GM21786 (cell line): ENCODE data around the gene EIF4A3.

Source experiments
- ATAC-seq: cut with Tn5 transposase; IDR thresholded peaks from one replicate; pipeline ENCODE4 v1.9.1; 2021; ENCODE audit not compliant: unreplicated experiment

Gene EIF4A3

DNA sequence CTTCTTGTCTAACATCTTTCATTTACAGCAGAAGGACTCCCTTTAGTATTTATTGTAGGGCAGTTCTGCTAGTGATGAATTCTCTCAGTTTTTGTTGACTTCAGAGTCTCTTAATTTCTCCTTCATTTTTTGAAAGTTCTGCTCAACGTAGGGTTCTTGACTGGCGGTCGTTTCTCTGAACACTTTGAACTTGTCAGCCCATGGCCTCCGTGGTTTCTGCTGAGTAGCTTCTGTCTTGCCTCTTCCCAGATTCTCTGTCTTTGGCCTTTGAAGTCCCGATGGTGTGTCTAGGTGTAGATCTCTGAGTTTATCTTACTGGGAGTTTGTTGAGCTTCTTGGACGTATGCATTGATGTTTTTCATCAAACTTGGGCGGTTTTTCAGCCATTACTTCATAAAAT, 32.2 kb downstream of the EIF4A3 start:
- no peak for ATAC-seq

DNA sequence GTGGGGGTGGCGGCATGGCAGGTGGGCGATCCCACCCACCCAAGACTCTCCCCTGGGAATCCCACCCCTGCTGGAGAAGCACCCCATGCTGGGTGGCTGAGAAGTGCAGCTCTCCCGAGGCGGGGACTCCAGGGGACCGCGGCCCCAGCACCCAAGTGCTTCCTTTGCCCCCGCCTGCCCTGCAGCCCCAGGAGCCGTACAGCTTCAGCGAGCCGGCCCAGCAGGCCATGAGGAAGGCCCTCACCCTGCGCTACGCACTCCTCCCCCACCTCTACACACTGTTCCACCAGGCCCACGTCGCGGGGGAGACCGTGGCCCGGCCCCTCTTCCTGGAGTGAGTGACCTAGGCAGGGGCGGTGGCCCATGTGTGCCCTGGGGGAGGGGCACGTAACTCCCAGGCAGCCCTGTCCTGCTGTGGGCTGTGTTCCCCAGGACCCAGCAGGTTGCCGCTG, 33.9 kb downstream of the EIF4A3 start:
- ATAC-seq = no peak

DNA sequence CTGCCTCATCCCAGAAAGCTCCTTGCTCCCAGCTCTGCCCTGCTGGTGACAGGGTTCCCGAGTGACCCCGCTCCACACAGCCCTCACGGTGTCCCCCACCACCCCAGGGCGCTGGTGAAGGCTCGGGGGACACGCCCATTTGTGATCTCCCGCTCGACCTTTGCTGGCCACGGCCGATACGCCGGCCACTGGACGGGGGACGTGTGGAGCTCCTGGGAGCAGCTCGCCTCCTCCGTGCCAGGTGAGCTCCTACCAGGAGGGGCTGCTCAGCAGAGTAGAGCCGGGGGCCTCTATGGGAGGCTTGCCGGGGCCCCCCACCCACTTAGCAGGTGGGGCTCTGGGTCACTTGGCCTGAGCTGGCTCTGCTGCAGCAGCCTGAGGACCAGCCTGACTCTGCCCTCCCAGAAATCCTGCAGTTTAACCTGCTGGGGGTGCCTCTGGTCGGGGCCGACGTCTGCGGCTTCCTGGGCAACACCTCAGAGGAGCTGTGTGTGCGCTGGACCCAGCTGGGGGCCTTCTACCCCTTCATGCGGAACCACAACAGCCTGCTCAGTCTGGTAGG, 34.4 kb downstream of the EIF4A3 start:
- ATAC-seq = no peak

DNA sequence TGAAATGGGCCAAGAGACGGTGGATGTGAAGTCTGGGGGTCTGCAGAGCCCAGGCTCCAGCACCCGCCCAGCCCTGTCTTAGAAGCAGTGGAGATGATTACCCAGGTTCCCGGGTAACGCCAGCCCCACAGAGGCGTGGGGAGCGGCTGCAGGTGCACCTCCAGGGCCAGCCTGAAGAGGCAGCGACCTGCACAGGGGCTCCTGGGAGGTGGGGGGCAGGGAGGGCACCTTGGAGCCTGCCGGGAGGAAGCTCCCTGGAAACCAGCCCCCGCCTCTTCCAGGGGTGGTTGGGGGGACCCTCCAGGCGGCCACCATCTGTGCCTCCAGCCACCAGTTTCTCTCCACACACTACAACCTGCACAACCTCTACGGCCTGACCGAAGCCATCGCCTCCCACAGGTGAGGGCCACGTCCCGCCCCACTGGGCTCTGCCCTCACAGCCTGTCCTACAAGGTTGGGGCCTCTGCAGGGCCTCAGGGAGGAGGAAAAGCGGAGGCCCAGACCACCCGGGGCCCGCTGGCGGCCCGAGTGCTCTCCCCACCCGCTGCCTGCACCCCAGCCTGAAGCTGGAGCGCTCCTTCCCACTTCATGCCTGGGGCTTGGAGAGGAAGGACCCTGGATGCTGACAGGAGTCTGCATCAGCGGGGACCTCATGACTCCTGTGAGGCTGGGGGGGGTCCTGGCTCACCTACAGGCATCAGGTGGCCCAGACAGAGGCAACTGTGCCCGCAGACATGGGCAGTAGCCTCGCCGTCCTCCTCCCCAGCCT, 35.0 kb downstream of the EIF4A3 start:
- ATAC-seq = no peak

DNA sequence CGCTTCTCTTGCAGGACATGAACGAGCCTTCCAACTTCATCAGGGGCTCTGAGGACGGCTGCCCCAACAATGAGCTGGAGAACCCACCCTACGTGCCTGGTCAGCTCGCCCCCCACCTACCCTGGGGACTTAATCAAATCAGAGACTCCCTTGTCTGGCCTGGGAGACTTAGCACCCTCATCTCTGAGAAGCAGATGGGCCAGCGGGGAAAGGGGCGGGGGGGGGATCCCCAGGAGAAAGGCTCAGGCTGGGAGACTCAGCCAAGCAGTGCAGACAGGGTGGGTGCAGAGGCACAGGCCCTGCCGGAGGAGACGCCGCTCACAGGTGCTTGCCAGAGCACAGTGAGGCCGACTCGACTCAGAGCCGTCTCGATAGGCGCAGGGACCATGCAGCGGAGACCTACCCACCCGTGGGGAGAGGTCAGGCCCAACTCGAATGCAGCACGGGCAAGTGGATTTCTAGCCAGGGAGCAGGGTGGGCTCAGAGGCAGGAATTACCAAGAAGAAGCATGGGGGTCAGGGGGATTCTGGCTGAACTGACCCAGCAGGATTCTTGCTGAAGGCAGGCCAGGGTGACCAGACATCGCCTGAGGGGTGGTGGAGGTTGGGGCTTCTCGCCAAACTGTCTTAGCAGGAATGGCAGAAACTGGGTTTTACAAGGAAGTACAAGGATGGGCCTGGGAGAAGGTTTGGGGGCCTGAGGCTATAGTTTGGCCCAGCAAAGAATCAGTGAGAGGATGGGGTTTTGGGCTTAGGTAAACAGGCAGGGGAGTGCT, 35.8 kb downstream of the EIF4A3 start:
- ATAC-seq = no peak

DNA sequence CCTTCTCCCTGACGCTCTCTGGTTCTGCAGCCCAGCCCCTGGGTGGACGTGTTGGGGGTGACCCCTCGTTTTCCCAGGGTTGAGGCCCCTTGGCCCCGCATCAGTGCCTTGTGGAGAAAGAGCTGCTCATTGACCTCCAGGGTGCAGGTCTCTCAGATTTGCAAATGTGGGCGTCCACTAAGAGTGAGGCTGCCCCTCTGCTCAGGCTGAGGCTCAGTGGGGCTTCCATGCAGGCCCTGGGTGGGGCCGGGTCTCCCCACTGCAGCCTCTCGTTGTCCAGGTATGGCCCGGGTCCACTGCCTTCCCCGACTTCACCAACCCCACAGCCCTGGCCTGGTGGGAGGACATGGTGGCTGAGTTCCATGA, 36.5 kb downstream of the EIF4A3 start:
- ATAC-seq = no peak

DNA sequence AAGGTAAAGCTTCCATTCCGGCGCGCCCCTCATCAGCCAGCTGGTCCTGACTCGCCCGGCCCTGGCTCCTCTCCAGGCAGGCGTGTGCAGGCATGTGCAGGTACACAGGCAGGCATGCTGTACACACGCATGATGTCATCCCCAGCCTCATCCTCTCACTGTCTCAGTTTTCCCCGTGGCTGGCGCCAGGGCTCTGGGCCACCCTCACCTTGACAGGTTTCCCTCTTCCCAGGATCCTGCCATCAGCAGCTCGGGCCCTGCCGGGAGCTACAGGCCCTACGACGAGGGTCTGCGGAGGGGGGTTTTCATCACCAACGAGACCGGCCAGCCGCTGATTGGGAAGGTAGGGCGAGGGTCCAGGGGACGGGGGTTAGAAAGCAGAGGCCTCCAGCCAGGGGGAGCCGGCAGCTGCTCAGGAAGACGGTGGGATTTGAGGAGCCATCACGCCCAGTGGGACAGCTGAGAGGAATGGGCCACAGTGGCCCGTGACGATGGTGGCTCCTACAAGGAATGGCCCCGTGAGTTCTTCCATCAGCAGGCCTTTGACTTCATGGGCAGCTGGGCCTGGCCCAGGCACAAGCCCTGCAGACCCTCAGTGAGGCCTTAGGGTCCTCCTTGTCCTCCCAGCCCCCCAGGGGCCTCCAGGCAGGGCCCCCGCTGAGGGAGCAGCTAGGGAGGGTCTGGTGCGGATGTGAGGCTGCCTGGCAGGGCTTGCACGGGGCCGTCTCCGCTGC, 37.0 kb downstream of the EIF4A3 start:
- ATAC-seq = no peak

DNA sequence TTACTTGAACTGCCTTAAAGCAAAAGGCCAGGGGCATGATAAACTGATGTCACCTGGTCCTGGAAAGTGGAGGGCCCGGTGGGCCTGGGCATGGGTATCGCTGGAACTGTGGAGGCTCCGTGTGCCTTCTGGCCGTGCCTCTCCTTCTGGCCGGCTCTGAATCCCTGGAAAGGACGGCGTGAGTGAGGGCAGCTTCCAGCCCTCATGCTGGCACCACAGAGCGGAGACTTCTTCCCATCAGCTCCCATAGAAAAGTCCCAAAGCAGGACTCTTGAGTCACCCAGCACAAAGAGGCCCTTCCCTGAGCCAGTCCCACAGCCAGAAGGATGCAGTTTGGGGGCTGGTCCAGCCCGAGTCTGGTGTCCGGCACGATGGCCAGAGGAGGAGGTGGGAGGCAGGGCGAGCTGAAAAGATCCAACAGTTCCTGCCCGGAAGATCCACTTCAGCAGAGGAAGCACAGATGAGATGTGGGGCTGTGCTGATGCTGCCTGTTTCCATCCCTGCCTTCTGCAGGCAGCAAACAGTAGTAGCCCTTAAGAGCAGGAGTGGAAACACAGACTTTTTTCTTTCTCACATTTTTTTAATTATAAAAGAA, 37.8 kb downstream of the EIF4A3 start:
- no peak for ATAC-seq

DNA sequence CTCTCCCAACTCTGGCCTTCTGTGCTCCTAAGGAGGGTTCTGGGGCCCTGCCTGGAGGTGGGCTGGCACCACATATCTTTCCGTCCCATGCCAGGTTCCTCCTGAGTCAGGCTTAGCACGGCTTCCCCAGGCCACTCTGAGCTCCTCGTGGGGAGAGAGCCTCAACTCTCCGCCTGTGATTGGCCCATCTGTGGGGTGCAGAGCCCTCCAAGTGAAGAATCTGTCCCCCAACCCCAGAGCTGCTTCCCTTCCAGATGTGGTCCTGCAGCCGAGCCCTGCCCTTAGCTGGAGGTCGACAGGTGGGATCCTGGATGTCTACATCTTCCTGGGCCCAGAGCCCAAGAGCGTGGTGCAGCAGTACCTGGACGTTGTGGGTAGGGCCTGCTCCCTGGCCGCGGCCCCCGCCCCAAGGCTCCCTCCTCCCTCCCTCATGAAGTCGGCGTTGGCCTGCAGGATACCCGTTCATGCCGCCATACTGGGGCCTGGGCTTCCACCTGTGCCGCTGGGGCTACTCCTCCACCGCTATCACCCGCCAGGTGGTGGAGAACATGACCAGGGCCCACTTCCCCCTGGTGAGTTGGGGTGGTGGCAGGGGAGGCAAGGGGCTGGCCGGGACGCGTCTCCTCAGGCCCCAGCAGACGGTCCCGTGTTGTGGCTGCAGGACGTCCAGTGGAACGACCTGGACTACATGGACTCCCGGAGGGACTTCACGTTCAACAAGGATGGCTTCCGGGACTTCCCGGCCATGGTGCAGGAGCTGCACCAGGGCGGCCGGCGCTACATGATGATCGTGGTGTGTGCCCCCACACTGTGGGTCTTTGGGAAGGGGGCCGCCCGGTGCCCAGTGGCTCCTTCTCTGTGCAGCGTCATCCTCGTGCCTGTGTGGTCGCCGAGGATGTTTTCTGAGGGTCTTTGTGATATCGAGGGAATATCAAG, 38.6 kb downstream of the EIF4A3 start:
- ATAC-seq = no peak

DNA sequence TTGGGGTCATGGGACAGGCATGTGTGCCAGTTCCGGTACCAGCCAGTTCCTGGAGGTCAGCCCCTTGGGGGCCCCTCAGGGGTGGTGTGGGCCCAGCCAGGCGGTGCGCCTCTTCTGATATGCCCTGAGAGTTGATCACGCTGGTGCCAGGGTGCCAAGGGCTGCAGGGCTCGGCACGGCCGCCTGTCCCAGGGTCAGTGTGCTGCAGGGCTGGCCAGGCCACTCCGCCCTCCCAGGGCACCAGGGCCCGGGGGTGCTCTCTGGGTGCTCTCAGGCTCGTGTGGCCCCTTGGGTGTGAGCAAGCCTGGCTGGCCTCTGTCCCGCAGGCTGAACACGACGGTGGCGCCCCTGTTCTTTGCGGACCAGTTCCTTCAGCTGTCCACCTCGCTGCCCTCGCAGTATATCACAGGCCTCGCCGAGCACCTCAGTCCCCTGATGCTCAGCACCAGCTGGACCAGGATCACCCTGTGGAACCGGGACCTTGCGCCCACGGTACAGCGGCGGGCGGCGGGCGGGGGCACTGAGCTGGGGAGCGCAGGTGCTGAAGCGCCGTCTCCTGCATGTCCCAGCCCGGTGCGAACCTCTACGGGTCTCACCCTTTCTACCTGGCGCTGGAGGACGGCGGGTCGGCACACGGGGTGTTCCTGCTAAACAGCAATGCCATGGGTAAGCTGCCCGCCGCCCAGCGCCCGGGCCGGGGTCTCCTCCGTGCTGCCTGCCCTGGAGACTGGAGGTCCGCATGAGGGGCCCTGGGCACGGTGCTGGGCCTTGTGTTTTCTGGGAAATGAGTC, 39.5 kb downstream of the EIF4A3 start:
- no peak for ATAC-seq

DNA sequence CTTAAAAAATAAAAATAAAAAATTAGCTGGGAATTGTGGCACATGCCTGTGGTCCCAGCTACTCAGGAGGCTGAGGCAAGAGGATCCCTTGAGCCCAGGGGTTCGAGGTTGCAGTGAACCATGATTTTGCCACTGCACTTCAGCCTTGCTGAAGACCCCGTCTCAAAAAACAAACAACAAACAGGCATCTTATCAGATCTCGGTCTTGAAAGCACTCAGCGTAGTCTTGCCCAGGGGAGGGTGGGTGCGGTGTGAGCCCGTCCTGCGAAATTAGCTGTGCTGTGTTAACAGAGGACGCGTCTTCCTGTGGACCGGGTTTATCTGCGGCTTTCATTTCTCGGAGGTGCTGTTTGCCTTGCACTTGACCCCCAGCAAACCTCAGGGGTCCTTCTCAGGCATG, 40.2 kb downstream of the EIF4A3 start:
- no peak for ATAC-seq

DNA sequence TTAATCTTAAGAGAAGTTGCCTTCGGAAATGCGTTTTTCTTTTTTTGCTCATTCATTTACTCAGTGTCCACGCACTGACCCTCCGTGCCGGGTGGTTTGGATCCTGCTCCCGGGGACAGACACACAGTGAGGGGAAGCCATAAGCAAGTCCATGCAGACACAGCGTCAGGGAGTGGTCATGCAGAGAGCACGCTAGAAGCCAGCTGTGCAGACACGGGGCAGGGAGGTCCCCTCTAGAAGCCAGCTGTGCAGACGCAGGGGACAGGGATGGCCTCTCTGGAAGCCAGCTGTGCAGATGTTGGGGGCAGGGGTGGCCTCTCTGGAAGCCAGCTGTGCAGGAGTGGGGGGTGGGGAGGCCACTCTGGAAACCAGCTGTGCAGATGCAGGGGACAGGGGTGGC, 40.8 kb downstream of the EIF4A3 start:
- no peak for ATAC-seq

DNA sequence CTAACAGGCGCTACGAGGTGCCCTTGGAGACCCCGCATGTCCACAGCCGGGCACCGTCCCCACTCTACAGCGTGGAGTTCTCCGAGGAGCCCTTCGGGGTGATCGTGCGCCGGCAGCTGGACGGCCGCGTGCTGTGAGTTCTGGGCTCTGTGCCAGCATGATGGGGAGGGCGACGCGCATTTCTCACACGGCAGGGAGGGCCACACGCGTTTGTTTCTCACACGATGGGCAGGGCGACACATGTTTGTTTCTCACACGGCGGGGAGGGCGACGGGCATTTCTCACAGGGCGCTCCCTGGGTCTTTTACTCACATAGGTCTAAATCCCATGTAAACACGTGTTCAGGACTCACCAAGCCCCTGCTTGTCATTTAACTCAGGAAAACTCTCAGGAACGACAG, 41.2 kb downstream of the EIF4A3 start:
- no peak for ATAC-seq

DNA sequence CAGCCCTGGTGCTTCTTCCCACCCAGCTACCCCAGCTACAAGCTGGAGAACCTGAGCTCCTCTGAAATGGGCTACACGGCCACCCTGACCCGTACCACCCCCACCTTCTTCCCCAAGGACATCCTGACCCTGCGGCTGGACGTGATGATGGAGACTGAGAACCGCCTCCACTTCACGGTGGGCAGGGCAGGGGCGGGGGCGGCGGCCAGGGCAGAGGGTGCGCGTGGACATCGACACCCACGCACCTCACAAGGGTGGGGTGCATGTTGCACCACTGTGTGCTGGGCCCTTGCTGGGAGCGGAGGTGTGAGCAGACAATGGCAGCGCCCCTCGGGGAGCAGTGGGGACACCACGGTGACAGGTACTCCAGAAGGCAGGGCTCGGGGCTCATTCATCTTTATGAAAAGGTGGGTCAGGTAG, 42.0 kb downstream of the EIF4A3 start:
- ATAC-seq = no peak

DNA sequence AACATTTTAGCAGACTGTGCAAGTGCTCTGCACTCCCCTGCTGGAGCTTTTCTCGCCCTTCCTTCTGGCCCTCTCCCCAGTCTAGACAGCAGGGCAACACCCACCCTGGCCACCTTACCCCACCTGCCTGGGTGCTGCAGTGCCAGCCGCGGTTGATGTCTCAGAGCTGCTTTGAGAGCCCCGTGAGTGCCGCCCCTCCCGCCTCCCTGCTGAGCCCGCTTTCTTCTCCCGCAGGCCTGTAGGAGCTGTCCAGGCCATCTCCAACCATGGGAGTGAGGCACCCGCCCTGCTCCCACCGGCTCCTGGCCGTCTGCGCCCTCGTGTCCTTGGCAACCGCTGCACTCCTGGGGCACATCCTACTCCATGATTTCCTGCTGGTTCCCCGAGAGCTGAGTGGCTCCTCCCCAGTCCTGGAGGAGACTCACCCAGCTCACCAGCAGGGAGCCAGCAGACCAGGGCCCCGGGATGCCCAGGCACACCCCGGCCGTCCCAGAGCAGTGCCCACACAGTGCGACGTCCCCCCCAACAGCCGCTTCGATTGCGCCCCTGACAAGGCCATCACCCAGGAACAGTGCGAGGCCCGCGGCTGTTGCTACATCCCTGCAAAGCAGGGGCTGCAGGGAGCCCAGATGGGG, 42.5 kb downstream of the EIF4A3 start:
- ATAC-seq = no peak

DNA sequence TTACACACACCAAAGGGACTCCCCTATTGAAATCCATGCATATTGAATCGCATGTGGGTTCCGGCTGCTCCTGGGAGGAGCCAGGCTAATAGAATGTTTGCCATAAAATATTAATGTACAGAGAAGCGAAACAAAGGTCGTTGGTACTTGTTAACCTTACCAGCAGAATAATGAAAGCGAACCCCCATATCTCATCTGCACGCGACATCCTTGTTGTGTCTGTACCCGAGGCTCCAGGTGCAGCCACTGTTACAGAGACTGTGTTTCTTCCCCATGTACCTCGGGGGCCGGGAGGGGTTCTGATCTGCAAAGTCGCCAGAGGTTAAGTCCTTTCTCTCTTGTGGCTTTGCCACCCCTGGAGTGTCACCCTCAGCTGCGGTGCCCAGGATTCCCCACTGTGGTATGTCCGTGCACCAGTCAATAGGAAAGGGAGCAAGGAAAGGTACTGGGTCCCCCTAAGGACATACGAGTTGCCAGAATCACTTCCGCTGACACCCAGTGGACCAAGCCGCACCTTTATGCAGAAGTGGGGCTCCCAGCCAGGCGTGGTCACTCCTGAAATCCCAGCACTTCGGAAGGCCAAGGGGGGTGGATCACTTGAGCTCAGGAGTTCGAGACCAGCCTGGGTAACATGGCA, 43.4 kb downstream of the EIF4A3 start:
- no peak for ATAC-seq

DNA sequence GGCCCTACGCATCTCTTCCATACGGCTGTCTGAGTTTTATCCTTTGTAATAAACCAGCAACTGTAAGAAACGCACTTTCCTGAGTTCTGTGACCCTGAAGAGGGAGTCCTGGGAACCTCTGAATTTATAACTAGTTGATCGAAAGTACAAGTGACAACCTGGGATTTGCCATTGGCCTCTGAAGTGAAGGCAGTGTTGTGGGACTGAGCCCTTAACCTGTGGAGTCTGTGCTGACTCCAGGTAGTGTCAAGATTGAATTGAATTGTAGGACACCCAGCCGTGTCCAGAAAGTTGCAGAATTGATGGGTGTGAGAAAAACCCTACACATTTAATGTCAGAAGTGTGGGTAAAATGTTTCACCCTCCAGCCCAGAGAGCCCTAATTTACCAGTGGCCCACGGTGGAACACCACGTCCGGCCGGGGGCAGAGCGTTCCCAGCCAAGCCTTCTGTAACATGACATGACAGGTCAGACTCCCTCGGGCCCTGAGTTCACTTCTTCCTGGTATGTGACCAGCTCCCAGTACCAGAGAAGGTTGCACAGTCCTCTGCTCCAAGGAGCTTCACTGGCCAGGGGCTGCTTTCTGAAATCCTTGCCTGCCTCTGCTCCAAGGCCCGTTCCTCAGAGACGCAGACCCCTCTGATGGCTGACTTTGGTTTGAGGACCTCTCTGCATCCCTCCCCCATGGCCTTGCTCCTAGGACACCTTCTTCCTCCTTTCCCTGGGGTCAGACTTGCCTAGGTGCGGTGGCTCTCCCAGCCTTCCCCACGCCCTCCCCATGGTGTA, 44.1 kb downstream of the EIF4A3 start:
- no peak for ATAC-seq
